Measurements from ENCODE around the gene MRPS12.
"Not testable (repeated sequence)": the region's sequence is repeated elsewhere in the genome, so short reads cannot be mapped to it uniquely, and the experiment has no call there.

The MRPS12 gene

DNA sequence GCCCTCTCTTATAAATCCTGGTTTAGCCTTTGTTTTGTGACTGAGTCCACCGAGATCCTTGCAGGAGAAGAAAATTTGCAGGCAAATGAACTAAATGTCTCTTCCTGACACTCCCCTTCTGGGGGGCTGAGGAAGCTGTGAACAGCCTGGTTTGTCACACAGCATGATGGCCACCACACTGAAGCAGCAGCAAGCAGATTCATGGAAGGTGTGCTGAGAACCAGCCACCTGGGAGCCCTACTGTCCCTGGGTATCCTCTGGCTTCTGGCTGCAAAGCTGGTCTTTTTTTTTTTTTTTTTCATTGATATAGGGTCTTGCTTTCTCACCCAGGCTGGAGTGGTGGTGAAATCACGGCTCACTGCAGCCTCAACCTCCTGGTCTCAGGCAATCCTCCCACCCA is 11.2 kb downstream of the MRPS12 start:
- no peak for ATAC-seq

GRCh38 chr19:38942471-38943181 is 11.9 kb downstream of the MRPS12 start:
- no peak for ATAC-seq

DNA sequence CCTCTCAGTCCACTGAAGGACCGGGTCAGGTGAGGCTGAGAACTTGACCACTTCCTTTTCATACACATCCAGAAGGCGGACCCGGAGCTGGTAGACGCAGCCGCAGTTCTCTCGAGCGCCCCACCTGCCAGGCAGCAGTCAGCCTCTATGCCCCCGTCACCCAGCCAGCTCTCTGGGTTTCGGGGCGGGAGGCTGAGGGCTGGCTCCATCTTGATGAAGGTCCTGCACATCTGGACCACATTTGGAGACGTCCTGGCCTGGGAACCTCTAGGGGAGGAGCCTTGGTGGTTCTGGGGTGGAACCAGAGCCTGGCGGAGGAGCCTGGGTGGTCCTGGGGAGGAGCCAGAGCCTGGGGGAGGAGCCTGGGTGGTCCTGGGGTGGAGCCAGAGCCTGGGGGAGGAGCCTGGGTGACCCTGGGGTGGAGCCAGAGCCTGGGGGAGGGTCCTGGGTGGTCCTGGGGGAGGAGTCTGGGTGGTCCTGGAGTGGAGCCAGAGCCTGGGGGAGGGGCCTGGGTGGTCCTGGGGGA is 14.3 kb downstream of the MRPS12 start:
- no peak for ATAC-seq

DNA sequence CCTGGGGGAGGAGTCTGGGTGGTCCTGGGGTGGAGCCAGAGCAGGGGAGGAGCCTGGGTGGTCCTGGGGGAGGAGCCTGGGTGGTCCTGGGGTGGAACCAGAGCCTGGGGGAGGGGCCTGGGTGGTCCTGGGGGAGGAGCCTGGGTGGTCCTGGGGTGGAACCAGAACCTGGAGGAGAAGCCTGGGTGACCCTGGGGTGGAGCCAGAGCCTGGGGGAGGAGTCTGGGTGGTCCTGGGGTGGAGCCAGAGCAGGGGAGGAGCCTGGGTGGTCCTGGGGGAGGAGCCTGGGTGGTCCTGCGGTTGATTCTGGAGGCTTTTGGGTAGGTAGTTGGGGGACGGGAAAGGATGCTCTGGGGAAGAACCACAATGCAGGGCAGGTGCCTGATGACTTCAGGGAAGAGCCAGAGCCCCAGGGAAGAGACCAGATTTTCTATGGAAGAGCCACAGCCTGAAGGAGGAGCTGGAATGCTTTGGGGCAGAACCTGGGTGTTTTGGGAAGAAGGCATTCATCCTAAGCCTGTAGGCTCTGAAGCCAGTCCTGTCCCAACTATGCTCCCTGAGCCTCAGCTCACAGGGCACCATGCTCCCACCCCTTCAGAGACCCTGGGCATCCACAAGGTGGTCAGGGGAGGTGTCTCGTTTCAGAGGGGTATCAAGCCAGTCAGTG is 15.0 kb downstream of the MRPS12 start:
- ATAC-seq, result no peak

DNA sequence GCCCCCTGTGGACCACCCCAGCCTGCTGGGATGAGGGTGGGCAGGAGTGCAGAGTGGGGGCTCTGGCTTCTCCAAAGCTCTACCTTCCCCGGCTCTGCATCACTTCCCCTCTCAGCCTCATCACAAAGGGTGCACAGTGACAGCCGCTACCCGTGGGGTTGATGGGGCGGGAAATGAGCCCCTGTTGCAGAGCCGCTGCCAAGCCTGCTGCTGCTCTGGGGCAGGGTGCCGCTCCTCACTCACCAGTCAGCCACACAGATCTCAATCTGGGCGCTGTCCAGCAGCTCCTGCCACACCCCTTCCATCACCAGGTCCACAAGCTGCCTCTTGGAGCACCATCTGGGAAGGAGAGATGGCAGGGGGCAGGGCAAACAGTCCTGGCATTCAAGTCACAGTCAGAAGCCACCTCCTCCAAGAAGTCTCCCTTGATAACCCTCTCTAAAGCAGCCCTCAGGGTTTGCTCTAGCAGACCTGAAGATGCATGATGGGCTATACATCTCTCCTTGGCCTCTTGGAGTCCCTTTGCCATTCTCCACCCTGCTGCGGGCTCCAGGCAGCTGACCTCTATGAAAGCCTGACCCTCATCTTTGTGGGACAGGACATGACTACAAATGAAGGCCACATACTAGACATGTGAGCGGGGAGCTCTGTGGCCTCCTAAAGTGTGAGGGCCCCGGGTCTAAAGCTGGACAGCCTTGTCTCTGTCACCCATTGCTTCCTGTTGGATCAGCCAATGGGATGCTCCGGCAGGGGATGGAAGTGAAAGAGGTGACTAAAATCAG is 15.7 kb downstream of the MRPS12 start:
- no peak for ATAC-seq

GRCh38 chr19:38949580-38950367 is 19.0 kb downstream of the MRPS12 start:
- ATAC-seq, result peak; percentile 91 to 93

DNA sequence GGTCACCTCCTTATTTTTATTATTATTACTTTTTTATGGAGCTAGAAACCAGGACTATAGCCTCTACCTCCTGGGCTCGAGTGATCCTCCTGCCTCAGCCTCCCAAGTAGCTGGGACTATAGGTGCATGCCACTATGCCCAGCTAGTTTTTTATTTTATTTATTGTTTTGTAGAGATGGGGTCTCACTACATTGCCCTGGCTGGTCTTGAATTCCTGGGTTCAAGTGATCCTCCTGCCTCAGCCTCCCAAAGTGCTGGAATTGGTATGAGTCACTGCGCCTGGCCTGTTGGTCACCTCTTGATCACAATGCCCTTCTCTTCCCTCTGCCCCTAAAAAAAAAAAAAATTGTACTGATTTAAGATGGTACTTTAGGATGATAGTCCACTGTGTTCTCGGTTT is 20.4 kb downstream of the MRPS12 start:
- ATAC-seq, result no peak

- no peak for ATAC-seq
Measured at GRCh38 chr19:38952395-38953165, 21.8 kb downstream of the MRPS12 start.

DNA sequence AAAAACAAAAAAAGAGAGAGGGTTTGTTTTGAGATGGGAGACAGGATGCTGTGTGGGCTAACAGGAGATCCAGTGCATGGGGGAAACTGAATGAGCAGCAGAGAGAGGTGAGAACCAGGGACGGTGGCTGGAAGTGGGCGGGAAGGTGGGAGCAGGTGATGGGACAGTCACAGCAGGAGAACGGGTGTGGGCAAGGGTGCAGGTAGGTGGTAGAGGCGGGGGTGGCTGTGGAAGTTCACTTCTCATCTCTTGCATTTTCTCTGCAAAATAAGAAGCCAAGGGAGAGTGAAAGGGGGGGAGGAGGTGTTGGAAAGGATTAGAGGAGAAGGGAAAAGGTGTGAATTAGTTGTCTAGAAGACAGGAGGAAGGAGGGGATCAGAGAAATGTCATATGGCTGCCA is 22.9 kb downstream of the MRPS12 start:
- ATAC-seq, result no peak

GRCh38 chr19:38956264-38956663 is 25.5 kb downstream of the MRPS12 start:
- ATAC-seq, result no peak

- no peak for ATAC-seq
Measured at GRCh38 chr19:38958301-38958700, 27.6 kb downstream of the MRPS12 start.

DNA sequence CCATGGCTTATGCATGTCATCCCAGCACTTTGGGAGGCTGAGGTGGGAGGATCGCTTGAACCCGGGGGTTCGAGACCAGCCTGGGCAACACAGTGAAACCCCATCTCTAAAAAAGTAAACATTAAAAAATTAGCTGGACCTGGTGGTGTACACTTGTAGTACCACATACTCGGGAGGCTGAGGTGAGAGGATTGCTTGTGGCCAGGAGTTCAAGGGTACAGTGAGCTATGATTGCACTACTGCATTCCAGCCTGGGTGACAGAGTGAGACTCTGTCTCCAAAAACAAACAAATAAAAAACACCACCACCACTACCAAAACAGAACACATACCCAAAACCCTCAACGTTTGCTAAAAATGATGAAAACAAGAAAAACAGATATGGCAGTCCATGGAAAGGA is 28.9 kb downstream of the MRPS12 start:
- no peak for ATAC-seq

DNA sequence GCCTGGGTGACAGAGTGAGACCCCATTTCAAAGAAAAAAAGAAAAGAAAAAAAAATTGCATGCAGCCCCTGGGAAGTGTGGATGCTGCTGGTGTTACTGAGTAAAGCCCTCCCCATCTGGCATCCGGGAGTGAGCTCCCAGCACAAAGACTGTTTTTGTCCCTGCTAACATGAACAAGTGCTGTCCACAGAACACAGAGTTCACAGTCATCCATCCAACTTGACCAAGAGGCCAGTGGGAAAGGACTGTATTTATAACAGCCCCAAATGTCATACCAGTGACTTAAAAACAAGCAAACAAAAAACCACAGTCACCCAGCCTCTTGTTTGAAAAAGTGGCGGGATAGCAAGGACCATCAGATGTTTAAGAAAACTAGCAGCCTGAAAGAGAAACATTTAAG is 34.0 kb downstream of the MRPS12 start:
- no peak for ATAC-seq

GRCh38 chr19:38966149-38966548 is 35.4 kb downstream of the MRPS12 start:
- ATAC-seq, result not testable (repeated sequence)

DNA sequence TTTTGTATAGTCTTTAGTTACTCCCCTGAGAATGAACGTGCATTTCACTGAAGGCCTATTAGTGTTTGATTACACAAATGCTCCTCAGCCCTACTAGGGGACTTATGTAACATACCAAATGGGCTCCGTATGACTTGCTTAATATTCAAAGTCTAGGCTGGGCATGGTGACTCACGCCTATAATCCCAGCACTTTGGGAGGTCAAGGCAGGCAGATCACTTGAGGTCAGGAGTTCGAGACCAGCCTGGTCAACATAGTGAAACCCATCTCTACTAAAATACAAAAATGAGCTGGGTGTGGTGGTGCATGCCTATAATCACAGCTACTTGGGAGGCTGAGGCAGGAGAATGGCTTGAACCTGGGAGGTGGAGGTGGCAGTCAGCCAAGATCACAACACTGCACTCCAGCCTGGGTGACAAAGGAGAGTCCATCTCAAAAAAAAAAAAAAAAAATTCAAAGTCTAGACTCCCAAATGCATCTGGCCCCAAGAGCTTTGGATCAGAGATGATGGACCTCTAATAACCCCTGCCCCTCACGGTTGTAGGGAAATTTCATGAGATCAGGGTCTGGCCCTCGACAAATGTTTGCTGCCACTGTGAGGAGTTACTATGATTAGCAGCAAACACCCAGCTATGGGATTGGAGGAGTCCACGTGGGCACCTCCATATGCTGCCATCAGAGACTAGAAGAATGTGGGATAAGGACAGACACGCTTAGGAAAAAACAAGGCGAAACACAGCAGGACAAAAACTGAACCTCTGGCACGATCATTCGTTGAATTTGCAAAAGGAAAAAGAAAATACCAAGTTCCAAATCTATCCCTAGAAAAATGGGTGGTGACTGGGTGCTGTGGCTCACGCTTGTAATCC is 40.2 kb downstream of the MRPS12 start:
- no peak for ATAC-seq

DNA sequence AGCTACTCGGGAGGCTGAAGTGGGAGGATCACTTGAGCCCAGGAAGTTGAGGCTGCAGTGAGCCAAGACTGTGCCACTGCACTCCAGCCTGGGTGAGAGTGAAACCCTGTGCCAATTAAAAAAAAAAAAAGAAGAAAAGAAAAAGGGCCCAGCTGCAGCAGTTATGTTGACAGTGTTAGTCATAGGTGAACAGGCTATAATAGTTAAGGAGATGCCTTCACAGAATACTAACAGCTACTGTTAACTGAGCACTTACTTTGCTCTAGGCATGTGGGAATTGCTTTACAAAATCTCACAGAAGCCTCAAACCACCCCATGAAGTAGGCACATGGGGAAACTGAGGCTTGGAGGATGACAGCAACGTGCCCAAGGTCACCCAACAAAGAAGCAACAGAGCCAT is 40.9 kb downstream of the MRPS12 start:
- no peak for ATAC-seq

DNA sequence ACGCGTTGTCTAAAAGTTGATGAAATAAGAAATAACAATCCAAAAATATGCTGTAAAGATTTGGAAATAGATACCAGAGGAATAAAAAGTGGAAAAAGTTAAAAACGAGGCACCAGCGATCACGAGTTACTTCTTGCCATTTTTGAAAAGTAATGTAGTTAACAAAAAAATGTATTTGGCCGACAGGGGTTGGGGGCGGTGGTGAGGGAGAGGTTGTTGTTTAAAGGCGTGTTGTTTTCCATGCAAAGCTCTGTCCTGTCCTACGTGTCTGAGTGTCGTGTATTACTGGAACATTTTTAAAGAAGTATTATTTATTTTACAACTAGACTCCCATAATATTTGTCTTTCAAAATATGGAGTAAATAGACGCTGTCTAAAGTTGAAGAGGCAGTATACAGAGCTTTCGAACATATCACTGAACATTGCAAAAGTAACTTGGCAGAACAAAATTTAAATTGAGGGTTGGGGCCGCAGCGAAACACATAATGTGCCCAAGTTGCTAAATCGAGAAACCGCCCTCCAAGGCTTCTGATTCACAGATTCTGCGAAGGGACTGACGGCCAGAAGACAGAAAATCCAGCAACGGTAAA is 44.0 kb downstream of the MRPS12 start:
- no peak for ATAC-seq

GRCh38 chr19:38975214-38975860 is 44.6 kb downstream of the MRPS12 start, which contains the start of gene FBXO17:
FBXO17 (minus strand) TSS chr19:38975742; CDS start chr19:38950319, 25,423 bp downstream.
- ATAC-seq, result no peak

- ATAC-seq, result no peak
Measured at GRCh38 chr19:38975861-38976271, 45.1 kb downstream of the MRPS12 start.
